Heart left ventricle (tissue), 13 donors: ENCODE results near the gene ZC3HAV1.

Source experiments
- CTCF ChIP-seq, 12 donors: fragments of 200-600 bp; sonication (generic) in 4 of 12; IDR thresholded peaks; one replicate each; pipeline versions ENCODE4 v1.5.0 to v1.8.0; 2018 to 2022; ENCODE audit warnings: antibody characterized with exemption in 12 of 12, mild to moderate bottlenecking in 5 of 12
- POLR2A ChIP-seq, 2 donors: fragments of 450-650 bp; IDR thresholded peaks; one replicate each; pipeline ENCODE4 v1.6.1; 2017; ENCODE audit warnings: antibody characterized with exemption in 2 of 2, mild to moderate bottlenecking in 2 of 2, moderate library complexity in 2 of 2
- donor health status: ischemic (EF 13 %, LVEDD 7.1; RV severe dilation, severe dysfunction).
- donor health status: DM: no; HTN: yes; CAD: no.
- donor health status: DM: no; HTN: no; CAD: no.
- donor health status: ischemic (EF 25% LVEDD 6.9; RV normal size, moderate dysfunction).
- donor health status: ischemic (EF 25% LVEDD 5.7; RV mildly dilated, moderate dysfunction).
- donor health status: ischemic (EF 35%, LVEDD 5.7; RV mildly dilated, moderate dysfunction).
- donor health status: nonischemic (EF 11% LVEDD 7.7; RV severe dilation, severe dysfunction).
- donor health status: DM: yes; HTN: yes; CAD: no.
- donor health status: PGD.
- donor health status: ischemic (EF 29% LVEDD 5.4; RV normal size, mild dysfunction).
- donor health status: nonischemic (EF 23%, LVEDD 6.1; RV moderate dilation, normal function).

- TF ChIP-seq CTCF (IDR thresholded peaks at IDR 0.05) (no peak), POLR2A (IDR thresholded peaks at IDR 0.05) (no peak)
Measured at GRCh38 chr7:139112741-139113250, 3.3 kb upstream of the ZC3HAV1 start.
